H1 (cell line): Measurements from ENCODE around the gene SLC6A3. TPM values are rescaled to one million over a fixed set of nuclear protein-coding genes. Genes with fewer than 3 reads are reported as not detected.

Experiments used
- CTCF ChIA-PET: fragments of 300-600 bp; sonication (Branson Sonifier 250); formaldehyde crosslinking; loops from one replicate; lab custom pipeline; 2021; ENCODE audit not compliant: partially characterized antibody; lab: Charles Lee
- POLR2A ChIA-PET: fragments of 300-600 bp; sonication (Branson Sonifier 250); formaldehyde crosslinking; loops from one replicate; lab custom pipeline; 2021; ENCODE audit warnings: inconsistent platforms; ENCODE audit not compliant: partially characterized antibody; lab: Charles Lee
- DNase-seq, 2 experiments: peaks; one replicate each; pipeline versions ENCODE4 v3.0.0 to v3.0.0-alpha.2; 2010 to 2022; ENCODE audit warnings: low spot score in 2 of 2, low read depth in 1 of 2, mixed read lengths in 1 of 2
- FAIRE-seq: peaks from 2 replicates; lab custom pipeline; 2011; peaks lifted over from hg19 to GRCh38; lab: Jason Lieb, UNC
- H2AFZ ChIP-seq: 2 replicates; pipeline ENCODE4 v1.8.1; 2012; ENCODE audit warnings: low read length, inconsistent platforms
- H2AK5ac ChIP-seq: 2 replicates; pipeline ENCODE4 v1.6.1; 2013; ENCODE audit warnings: low read depth, low read length
- H2BK120ac ChIP-seq: replicated peaks from 2 replicates; pipeline ENCODE3; 2013; ENCODE audit warnings: low read depth, low read length, inconsistent platforms
- H2BK12ac ChIP-seq: 2 replicates; pipeline ENCODE4 v1.6.1; 2013; ENCODE audit warnings: low read depth, low read length
- H2BK15ac ChIP-seq: 2 replicates; pipeline ENCODE4 v1.6.1; 2013; ENCODE audit warnings: low read length
- H2BK20ac ChIP-seq: 2 replicates; pipeline ENCODE4 v1.6.1; 2013; ENCODE audit warnings: low read length
- H2BK5ac ChIP-seq: 2 replicates; pipeline ENCODE4 v1.6.1; 2013; ENCODE audit warnings: low read depth, low read length
- H3K14ac ChIP-seq: 2 replicates; pipeline ENCODE4 v1.6.1; 2013; ENCODE audit warnings: inconsistent platforms; ENCODE audit not compliant: insufficient read length
- H3K18ac ChIP-seq: 2 replicates; pipeline ENCODE4 v1.6.1; 2013; ENCODE audit warnings: low read length; ENCODE audit errors: extremely low read depth
- H3K23ac ChIP-seq: 2 replicates; pipeline ENCODE4 v1.6.1; 2013; ENCODE audit warnings: inconsistent platforms; ENCODE audit not compliant: insufficient read length
- H3K23me2 ChIP-seq: 2 replicates; pipeline ENCODE4 v1.6.1; 2013; ENCODE audit warnings: low read depth, low read length
- H3K27ac ChIP-seq: 2 replicates; pipeline ENCODE4 v1.6.1; 2011; ENCODE audit warnings: low read depth, low read length, inconsistent platforms
- H3K27me3 ChIP-seq, 4 experiments: replicated peaks in 1 of 4; 1 replicate in 1 of 4; 2 replicates in 3 of 4; pipeline versions ENCODE4 v1.6.1 to v1.8.1; 2011 to 2013; ENCODE audit warnings: low read length in 3 of 4, mild to moderate bottlenecking in 3 of 4, inconsistent platforms in 2 of 4, mixed read lengths in 2 of 4, moderate library complexity in 1 of 4; ENCODE audit not compliant: control insufficient read depth in 3 of 4, insufficient read depth in 3 of 4; ENCODE audit errors: extremely low read depth in 1 of 4
- H3K36me3 ChIP-seq, 4 experiments: 2 replicates each; pipeline versions ENCODE4 v1.6.1 to v1.8.1; 2011 to 2013; ENCODE audit warnings: mild to moderate bottlenecking in 4 of 4, low read length in 3 of 4, moderate library complexity in 2 of 4, control low read depth in 1 of 4, inconsistent platforms in 1 of 4; ENCODE audit not compliant: insufficient read depth in 4 of 4, control insufficient read depth in 2 of 4
- H3K4ac ChIP-seq: replicated peaks from 2 replicates; pipeline ENCODE3; 2013; ENCODE audit warnings: low read length, low read depth, mixed read lengths, inconsistent platforms; ENCODE audit not compliant: insufficient read length
- H3K4me1 ChIP-seq, 4 experiments: replicated peaks in 1 of 4; 1 replicate in 1 of 4; 2 replicates in 3 of 4; pipeline versions ENCODE4 v1.6.1 to v1.8.1; 2011 to 2013; ENCODE audit warnings: low read length in 3 of 4, inconsistent platforms in 2 of 4, mixed read lengths in 1 of 4; ENCODE audit not compliant: insufficient read depth in 4 of 4, control insufficient read depth in 3 of 4
- H3K4me2 ChIP-seq, 2 experiments: 2 replicates each; pipeline versions ENCODE4 v1.6.1 to v1.8.1; 2011 to 2013; ENCODE audit warnings: low read depth in 2 of 2, low read length in 2 of 2, control low read depth in 1 of 2, inconsistent platforms in 1 of 2, mild to moderate bottlenecking in 1 of 2; ENCODE audit not compliant: insufficient read depth in 1 of 2
- H3K4me3 ChIP-seq, 4 experiments: fragments of 200-600, 300-600 bp in 1 of 4; sonication (generic), shearing (Covaris generic), sonication (Bioruptor Twin) in 1 of 4; 2 replicates each; pipeline versions ENCODE4 v1.5.1 to v1.8.1; 2011 to 2016; ENCODE audit warnings: low read length in 4 of 4, low read depth in 3 of 4, control low read depth in 2 of 4, inconsistent platforms in 2 of 4, mild to moderate bottlenecking in 2 of 4, mixed read lengths in 1 of 4, moderate library complexity in 1 of 4; ENCODE audit not compliant: insufficient read depth in 2 of 4; ENCODE audit errors: extremely low read depth in 1 of 4
- H3K56ac ChIP-seq: replicated peaks from 2 replicates; pipeline ENCODE3; 2013; ENCODE audit warnings: low read depth, mild to moderate bottlenecking, mixed read lengths, low read length, inconsistent platforms; ENCODE audit not compliant: insufficient read length
- H3K79me1 ChIP-seq: 2 replicates; pipeline ENCODE4 v1.6.1; 2013; ENCODE audit warnings: low read depth, low read length, control low read depth
- H3K79me2 ChIP-seq, 2 experiments: 2 replicates each; pipeline versions ENCODE4 v1.6.1 to v1.8.1; 2012 to 2013; ENCODE audit warnings: low read length in 2 of 2, mild to moderate bottlenecking in 2 of 2, inconsistent platforms in 1 of 2; ENCODE audit not compliant: insufficient read depth in 2 of 2, control insufficient read depth in 1 of 2
- H3K9ac ChIP-seq, 4 experiments: replicated peaks in 1 of 4; 1 replicate in 1 of 4; 2 replicates in 3 of 4; pipeline versions ENCODE4 v1.6.1 to v1.8.1; 2011 to 2013; ENCODE audit warnings: low read depth in 3 of 4, low read length in 3 of 4, control low read depth in 2 of 4, mild to moderate bottlenecking in 2 of 4, moderate library complexity in 2 of 4, inconsistent platforms in 1 of 4; ENCODE audit errors: extremely low read depth in 1 of 4
- H3K9me3 ChIP-seq, 2 experiments: 2 replicates each; pipeline versions ENCODE4 v1.6.1 to v1.8.1; 2012 to 2013; ENCODE audit warnings: mild to moderate bottlenecking in 2 of 2, moderate library complexity in 2 of 2, control low read depth in 1 of 2, inconsistent platforms in 1 of 2, low read depth in 1 of 2, low read length in 1 of 2, mixed read lengths in 1 of 2; ENCODE audit not compliant: insufficient read depth in 2 of 2
- H4K20me1 ChIP-seq, 2 experiments: replicated peaks in 1 of 2; 2 replicates each; pipeline versions ENCODE3 to v1.8.1; 2011 to 2013; ENCODE audit warnings: inconsistent platforms in 2 of 2, low read length in 2 of 2, mild to moderate bottlenecking in 1 of 2; ENCODE audit not compliant: insufficient read depth in 2 of 2, control insufficient read depth in 1 of 2
- H4K5ac ChIP-seq: 2 replicates; pipeline ENCODE4 v1.6.1; 2013; ENCODE audit warnings: low read length, low read depth, mixed read lengths, inconsistent platforms; ENCODE audit not compliant: insufficient read length
- H4K8ac ChIP-seq: 2 replicates; pipeline ENCODE4 v1.8.0; 2013; ENCODE audit warnings: mild to moderate bottlenecking, moderate library complexity, low read length, inconsistent platforms; ENCODE audit not compliant: insufficient read depth; ENCODE audit errors: extremely low read depth
- H4K91ac ChIP-seq: replicated peaks from 2 replicates; pipeline ENCODE3; 2013; ENCODE audit warnings: low read length, mixed read lengths, inconsistent platforms; ENCODE audit not compliant: insufficient read length
- CBX8 ChIP-seq: fragments of 300-800, 300-1000 bp; sonication (generic); IDR thresholded peaks from 2 replicates; pipeline ENCODE4 v1.7.1; 2016; ENCODE audit warnings: low read depth, low read length, borderline replicate concordance
- CEBPB ChIP-seq: IDR thresholded peaks from 2 replicates; pipeline ENCODE4 v1.6.1; 2012; ENCODE audit warnings: low read depth, low read length
- EZH2 ChIP-seq: fragments of 200-600 bp; sonication (generic); IDR thresholded peaks from 2 replicates; pipeline ENCODE4 v1.7.1; 2012; ENCODE audit warnings: low read depth, mild to moderate bottlenecking, moderate library complexity, low read length, inconsistent platforms; ENCODE audit not compliant: severe bottlenecking
- JUN ChIP-seq: IDR thresholded peaks from 2 replicates; pipeline ENCODE4 v1.6.1; 2011; ENCODE audit warnings: low read depth, mild to moderate bottlenecking, improper control_type of control experiment, low read length
- SIN3A ChIP-seq, 2 experiments: IDR thresholded peaks in 1 of 2; conservative IDR thresholded peaks in 1 of 2; 2 replicates each; pipeline ENCODE4 v1.6.1; 2011 to 2012; ENCODE audit warnings: low read length in 2 of 2, improper control_type of control experiment in 1 of 2, low read depth in 1 of 2, mild to moderate bottlenecking in 1 of 2
- SP1 ChIP-seq: IDR thresholded peaks from 2 replicates; pipeline ENCODE4 v1.6.1; 2011; ENCODE audit warnings: low read depth, low read length
- SRF ChIP-seq: IDR thresholded peaks from 2 replicates; pipeline ENCODE4 v1.6.1; 2011; ENCODE audit warnings: mild to moderate bottlenecking, low read depth, low read length, moderate library complexity
- SUZ12 ChIP-seq: fragments of 200-600 bp; sonication (generic); IDR thresholded peaks from 2 replicates; pipeline ENCODE4 v1.6.1; 2012; ENCODE audit warnings: mild to moderate bottlenecking, inconsistent platforms, low read length, moderate library complexity, mixed read lengths
- TEAD4 ChIP-seq: IDR thresholded peaks from 2 replicates; pipeline ENCODE4 v1.6.1; 2012; ENCODE audit warnings: low read depth, low read length, inconsistent platforms, mixed read lengths
- WGBS, 2 experiments: shearing (Covaris generic) in 1 of 2; methylation state at CpG; one replicate each; pipeline versions ENCODE4 v1.1.6 to v1.1.7; 2013 to 2015; ENCODE audit warnings: low lambda C conversion rate in 2 of 2, mixed read lengths in 2 of 2, inconsistent platforms in 1 of 2, low coverage in 1 of 2, missing lambda C conversion rate in 1 of 2; ENCODE audit not compliant: insufficient replicate concordance in 2 of 2, insufficient coverage in 1 of 2, insufficient read length in 1 of 2; ENCODE audit errors: extremely low coverage in 1 of 2, missing lambda C conversion rate in 1 of 2; 5-methylcytosine and 5-hydroxymethylcytosine counted together
- polyA plus RNA-seq, 7 experiments: library from polyadenylated mRNA; depleted of rRNA in 3 of 7; stranded (reverse) in 5 of 7; unstranded in 2 of 7; fragments of >200 nt in 5 of 7; fragments of 200-250 nt in 2 of 7; gene quantifications; 1 replicate in 5 of 7; 2 replicates in 1 of 7; 4 replicates in 1 of 7; pipeline versions ENCODE4 v1.2.1 to v1.2.3, GENCODE V29; 2011 to 2013; ENCODE audit warnings: missing spikeins in 2 of 7, mixed read lengths in 2 of 7
- total RNA-seq: library from RNA; stranded (reverse); fragmentation: NEBNext Ultra II Directional; extraction: Animal tissue kit (Norgen Biotek cat#: 25700); gene quantifications from 2 replicates; pipeline ENCODE4 v1.2.1, GENCODE V29; 2021
- TF ChIP-seq, protein P1 (sequence below): IDR thresholded peaks from 2 replicates; pipeline ENCODE4 v1.6.1; 2012; ENCODE audit warnings: inconsistent platforms

Gene SLC6A3
- total and polyA plus RNA-seq, 2 of the 8 experiments (the other 6 are each of a cell fraction or from before 2014, with no cell fraction given), result 0.48 to 0.91 TPM

DNA sequence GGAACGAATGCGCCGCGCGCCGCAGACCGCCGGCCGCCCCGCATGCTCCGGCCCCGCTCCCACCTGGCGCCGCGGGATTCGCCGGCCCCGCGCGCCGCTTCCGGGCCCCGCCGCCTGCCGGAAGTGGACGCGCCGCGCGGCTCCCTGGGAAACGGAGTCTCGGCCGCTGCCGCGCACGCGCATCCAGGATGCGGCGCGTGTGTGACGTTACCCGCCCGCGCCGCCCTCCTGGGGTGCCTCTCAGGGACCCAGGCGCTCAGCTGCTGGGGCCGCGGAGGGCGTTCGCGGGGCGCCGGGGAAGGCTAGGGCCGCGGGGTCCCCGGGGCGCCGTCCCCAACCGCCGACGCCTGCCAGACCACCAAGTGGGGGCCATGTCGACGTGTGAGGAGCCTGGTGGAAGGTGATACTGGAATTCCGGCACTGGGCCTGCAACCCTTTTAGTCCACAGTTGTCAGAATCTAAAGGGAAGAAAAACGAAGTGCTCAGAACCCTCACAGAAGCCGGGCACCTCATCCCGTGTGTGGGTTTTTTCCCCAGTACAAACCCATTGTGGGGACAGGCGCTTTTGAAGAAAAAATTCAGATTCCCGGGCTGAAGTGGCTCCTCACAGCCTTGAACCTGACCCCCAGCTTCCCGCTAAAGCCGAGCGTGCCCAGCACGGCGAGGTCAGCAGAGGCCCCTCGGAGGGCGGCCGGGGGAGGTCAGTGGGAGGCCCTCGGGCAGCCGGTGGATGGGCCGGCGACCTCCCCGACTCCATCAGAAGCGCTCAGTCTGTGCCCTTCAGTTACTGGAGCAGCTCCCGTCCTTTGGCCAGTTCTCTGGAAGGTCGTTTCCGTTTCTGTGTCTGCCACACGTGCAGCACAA, 100.0 kb downstream of the SLC6A3 start, which contains the start of gene CLPTM1L:
Gene CLPTM1L (minus strand): TSS at position 125 of the 864 bp plus-strand sequence. CDS start 258 bp downstream, outside the sequence.
- FAIRE-seq (no peak), DNase-seq (peak; percentile 25 to 91)
- Histone ChIP-seq H3K4me2 (peak within 1 kb of the TSS; percentile 94), H4K8ac (peak within 1 kb of the TSS; percentile 84), H3K27me3 (no peaks in the 10 kb centered on the region), H4K5ac (peak within 1 kb of the TSS; percentile 10), H3K27ac (peak within 1 kb of the TSS; percentile 29; the same call in 1 of the 2 replicates), H2AFZ (no peak within 1 kb of the TSS), H2BK20ac (no peak within 1 kb of the TSS), H2BK15ac (no peak within 1 kb of the TSS), H2BK5ac (peak within 1 kb of the TSS; percentile 66; the same call in 1 of the 2 replicates), H4K20me1 (peaks cover 5 to 13% of the 10 kb centered on the region in 2 experiments), H3K23ac (no peak within 1 kb of the TSS), H3K4ac (no peak within 1 kb of the TSS), H3K18ac (no peak within 1 kb of the TSS), H2BK12ac (no peak within 1 kb of the TSS), H4K91ac (peak within 1 kb of the TSS; percentile 51), H3K9ac (peak within 1 kb of the TSS; percentile 56 to 65 (median 63)), H3K23me2 (peaks cover 5% of the 10 kb centered on the region; the same call in 1 of the 2 replicates), H3K14ac (no peak within 1 kb of the TSS), H3K79me2 (peaks cover 0 to 14% of the 10 kb centered on the region in 2 experiments; a peak in 2 of 4 replicates), H2AK5ac (no peak within 1 kb of the TSS), H3K4me1 (peaks cover 0 to 12% (median 1%) of the 10 kb centered on the region in 4 experiments; a peak in 4 of 7 replicates), H3K9me3 (no peaks in the 10 kb centered on the region), H3K79me1 (peaks cover 3% of the 10 kb centered on the region; the same call in 1 of the 2 replicates), H3K36me3 (peaks cover 13 to 22% (median 17%) of the 10 kb centered on the region in 4 experiments; a peak in 7 of 8 replicates), H3K56ac (no peak within 1 kb of the TSS), H3K4me3 (peak within 1 kb of the TSS; percentile 69 to 91 (median 86)), H2BK120ac (no peak within 1 kb of the TSS)
- POLR2A ChIA-PET, result interaction anchor here (0.6 to 1.8 kb wide), 10 partner anchors 9 to 159 kb away, joined by 3 to 5 read pairs (median 3); partner anchors contain the start of gene TERT
- CTCF ChIA-PET, result interaction anchor here (0.6 to 3.6 kb wide), 5 partner anchors 10 to 300 kb away, joined by 3 to 14 read pairs (median 5); no protein-coding TSS in a partner anchor
- 14% methylated on average over 18 of the region's 87 CpGs; no CpG with 5 or more reads in 1 of the 2 experiments for WGBS, 2 experiments
- TF ChIP-seq, protein P1, sequence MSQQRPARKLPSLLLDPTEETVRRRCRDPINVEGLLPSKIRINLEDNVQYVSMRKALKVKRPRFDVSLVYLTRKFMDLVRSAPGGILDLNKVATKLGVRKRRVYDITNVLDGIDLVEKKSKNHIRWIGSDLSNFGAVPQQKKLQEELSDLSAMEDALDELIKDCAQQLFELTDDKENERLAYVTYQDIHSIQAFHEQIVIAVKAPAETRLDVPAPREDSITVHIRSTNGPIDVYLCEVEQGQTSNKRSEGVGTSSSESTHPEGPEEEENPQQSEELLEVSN, result peak; percentile 78
- TF ChIP-seq JUN (no peak), CEBPB (no peak), SIN3A (conservative IDR thresholded peaks at IDR 0.05 in 1 of 2, IDR thresholded peaks at IDR 0.05 in 1 of 2; ENCODE audit: low read depth in 1 of 2, low read length in 2 of 2) (peak; percentile 80 to 96; a peak in 3 of 4 replicates), SRF (peak; percentile 89), SP1 (no peak), SUZ12 (no peak), TEAD4 (0 out of 2 replicates have a peak, but pooled peaks have one; percentile 1), CBX8 (no peak), EZH2 (no peak)
